Activated CD4-positive, alpha-beta T cell treated with anti-CD3 and anti-CD28 coated beads, Interleukin-2, amount 50 U/mL, for 4 hours (primary cell): ENCODE data around the gene KRT71.

ENCODE experiments used
- DNase-seq, 2 experiments: peaks; one replicate each; pipeline ENCODE4 v3.0.0-alpha.2; 2020

KRT71 gene

DNA sequence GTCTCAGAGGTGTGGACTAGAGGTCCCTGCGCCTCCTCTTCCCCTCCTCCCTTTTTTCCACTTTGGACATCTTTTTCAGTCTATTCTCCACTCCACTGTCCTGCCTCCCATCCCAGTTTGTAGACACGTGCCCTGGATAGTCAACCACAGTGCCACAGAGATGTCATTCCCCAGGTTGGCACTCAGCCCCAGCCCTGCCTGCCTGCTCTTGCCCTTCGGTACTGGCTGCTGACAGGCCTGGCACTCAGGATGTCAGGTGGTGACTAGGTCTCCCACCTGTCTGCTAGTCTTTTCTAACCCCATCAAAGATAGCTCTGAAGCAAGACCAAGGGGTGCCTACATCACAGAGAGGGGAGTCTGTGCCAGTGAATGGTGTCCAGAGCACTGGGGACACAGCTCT is 15.8 kb downstream of the KRT71 start:
- no peak for DNase-seq

DNA sequence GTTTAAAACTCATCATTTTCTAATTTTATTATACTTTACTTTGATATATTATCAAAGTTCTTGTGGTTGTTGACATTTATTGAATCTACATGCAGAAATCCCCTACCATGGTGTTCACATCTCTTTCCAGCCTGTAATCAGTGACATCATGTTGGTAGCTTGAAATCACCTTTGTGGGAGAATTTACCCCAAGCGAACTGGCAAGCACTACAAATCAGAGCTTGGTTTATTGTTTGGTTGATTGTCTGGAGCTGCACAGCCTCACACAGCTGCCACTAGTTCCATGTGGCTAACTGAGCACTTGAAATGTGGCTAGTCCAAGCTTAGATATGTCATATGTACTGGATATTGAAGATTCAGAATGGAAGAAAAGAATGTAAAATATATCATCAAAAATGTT is 17.4 kb downstream of the KRT71 start:
- no peak for DNase-seq

DNA sequence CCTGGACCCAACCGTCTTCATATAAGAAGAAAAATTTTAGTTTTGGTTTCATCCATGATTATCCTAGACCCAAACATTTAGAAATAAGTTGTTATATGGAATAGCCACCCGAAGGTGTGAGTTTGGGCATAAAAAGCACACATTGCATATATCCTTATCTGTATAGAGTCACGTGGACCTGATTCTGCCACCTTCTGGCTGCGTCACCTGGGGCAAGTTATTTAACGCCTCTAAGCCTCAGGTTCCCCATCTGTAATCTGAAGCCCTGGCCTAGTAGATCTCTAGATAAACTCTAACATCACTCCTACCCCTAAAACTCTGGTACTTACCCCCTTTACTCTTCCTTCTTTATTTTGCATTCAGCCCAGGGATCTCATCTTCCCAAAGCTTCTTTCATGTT is 18.5 kb downstream of the KRT71 start:
- DNase-seq = no peak

DNA sequence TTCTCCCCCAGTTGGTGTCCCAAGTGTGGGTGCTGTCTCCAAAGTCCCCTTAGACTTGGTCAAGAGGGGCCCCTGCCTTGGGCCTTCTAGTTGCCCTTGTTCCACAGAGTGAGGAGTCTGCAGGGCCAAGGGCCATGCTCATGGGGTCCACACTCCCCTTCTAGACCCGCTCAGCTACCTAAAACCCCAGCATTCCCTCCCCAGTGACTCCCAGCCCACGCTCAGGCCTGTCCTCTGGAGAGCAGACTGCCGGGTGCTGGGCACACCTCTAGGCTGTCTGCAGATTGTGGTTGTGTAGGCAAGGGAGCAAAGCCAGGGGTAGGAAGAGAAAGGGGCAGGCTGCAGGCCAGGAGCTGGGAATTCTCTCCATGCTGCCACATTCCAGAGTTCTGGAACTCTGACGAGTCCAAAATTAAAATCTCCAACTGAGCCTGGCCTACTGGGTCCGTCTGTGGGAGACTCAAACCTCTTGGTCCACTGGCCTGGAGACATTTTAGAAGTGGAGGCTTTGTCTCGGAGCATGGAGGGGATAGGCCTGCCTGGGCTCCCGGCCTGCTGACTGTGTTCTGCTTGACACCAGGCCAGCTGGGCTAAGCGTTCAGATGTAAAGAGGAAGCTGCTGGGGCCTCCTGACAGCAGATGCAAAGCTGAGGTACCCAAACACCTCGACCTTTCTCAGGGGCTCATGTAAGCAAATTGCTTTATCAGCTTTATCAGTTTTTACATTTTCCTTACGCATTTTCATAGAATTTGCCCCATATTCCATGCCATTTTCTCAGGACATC is 19.1 kb downstream of the KRT71 start:
- DNase-seq = no peak

DNA sequence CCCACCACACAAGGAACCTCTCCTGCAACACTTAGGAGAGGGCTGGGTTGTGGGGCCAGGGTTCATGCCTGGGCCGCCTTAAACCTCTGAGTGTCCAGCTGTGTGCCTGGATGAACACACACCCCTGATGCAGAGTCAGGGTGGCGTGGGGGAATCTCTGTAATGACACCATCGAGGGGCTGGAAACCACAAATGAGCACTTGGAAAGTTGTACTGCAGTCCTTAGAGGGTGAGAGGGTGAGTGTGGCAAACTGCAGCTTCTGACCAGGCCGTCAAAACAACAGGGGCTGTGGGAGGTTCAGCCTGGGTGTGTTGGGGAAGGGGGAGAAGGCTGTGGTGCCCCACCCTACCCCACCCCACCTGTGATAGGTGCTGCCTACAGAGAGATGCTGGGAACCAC is 20.3 kb downstream of the KRT71 start:
- DNase-seq = no peak

DNA sequence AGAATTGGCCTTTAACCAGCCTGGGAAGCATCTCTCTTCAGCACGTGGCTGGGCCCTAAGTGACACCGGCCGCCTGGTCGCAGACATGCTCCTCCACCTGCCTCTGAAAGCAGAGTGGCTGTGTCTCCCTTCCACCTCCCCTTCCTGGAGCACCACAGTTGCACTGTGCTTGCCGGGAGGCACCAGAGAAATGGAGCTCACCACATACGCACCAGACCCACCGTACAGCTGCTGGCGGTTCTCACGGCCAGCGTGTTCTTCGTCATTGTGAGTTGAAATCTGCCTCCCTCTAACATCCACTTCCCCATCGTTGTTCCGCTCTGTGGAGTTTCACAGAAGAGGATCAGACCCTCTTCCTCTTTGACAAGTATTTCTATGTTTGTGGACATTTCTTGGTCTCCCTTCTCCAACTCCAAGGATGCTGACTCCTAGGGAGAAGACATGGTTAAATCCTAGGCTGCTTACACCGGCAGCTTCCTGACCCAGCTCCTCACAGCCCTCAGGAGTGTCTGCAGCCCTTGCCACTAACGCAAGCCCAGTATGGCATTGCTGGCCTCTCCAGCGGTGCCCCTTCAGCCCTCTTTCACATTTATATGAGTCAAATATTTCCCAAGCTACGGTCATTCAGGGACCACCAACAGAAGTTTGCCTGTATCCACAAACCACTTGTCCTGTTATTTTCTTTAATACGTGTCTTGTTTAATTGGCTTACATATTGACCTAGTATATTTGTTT is 21.2 kb downstream of the KRT71 start:
- no peak for DNase-seq

DNA sequence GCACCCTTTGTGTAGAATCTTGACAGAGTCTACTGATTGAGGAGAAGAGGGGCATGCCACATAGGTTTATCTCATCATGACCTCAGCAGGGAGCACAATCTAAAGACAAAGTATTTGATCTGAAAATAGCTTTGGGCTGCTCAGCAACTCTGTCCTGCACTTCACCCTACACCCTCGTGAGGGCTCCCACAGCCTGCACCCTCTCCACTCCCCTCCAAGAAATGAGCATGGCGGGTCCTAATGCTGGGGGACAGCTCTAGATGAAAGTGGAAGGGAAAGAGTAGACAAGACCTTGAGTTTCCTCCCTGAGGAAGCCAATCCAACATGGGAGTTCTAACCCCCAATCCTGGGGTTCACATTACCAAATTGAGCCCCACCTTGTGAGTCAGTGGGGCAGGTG is 22.0 kb downstream of the KRT71 start:
- DNase-seq = no peak

DNA sequence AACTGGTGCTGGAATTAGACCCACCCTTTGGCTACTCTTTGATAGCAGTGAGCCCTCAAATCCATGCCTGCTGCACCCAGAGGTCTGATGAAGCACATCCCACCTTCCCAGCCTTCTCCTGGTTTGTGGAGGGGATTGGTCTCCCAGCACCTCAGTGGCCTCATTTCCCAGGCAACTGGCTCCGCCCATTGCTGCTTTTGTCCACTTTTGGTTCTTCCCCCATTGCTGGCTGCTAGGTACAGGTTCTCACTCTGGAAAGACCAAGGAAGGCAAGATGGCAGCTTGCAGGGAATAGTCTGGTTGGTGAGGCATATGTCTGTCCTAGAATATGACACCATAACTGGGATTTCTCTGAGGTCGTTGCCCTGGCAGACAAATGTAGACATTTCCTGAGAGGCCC is 22.6 kb downstream of the KRT71 start:
- no peak for DNase-seq

DNA sequence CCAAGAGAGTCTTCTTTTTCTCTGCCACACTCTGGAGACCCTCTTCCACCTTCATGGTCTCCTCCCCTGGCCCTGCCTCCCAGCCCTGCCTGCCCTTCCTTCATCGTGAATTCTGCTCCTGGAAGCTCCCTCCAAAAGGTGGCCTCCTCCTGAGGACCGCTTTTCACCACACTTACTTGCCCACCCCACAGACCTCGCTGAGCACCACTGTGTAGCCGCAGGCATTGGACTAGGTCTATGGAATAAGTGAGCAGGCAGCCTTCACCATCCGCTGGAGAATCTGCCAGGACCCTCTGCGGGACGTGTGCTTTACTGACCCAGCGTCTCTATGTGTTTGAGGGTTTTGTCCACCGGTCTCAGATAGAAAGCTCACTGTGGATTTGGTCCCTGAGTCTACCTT is 23.1 kb downstream of the KRT71 start:
- DNase-seq = no peak

DNA sequence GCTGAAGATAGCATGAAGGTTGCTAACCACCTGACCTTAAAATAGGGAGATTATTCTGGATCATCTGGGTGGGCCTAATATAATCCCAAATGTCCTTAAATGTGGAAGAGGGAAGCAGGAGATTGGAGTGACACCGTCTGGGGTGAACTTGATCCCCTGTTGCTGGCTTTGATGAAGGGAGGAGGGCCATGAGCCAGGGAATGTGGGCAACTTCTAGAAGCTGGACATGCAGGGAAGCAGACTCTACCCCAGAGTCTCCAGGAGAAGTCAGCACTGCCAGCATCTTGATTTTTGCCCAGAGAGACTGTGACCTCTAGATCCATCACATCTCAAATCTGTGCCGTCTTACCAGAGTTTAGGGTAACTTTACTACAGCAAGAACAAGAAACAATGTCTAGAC is 23.5 kb downstream of the KRT71 start:
- DNase-seq = no peak

DNA sequence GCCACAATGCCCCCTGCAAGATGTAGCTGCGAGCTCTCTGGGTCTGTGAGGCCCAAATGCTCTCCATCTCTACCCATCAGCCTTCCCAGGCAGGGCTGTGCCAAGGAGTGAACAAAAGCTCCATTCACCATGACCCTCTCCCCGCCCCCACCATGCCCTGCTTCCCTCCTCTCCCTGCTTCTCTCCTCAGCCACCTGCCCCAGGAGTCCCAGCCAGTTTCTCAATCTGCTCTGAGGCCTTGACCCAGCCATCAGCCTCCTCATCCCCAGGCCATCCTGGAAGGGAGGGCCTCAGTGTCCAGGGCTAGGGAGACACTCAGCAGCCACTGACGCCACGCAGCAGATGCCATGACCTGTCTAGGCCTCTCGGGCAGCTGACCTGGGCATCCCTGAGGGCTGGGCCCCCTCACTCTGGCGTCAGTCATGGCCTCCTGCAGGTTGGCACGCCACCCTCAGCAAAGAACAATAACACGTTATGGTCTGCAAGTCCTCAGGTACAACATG is 24.3 kb downstream of the KRT71 start:
- DNase-seq = no peak

DNA sequence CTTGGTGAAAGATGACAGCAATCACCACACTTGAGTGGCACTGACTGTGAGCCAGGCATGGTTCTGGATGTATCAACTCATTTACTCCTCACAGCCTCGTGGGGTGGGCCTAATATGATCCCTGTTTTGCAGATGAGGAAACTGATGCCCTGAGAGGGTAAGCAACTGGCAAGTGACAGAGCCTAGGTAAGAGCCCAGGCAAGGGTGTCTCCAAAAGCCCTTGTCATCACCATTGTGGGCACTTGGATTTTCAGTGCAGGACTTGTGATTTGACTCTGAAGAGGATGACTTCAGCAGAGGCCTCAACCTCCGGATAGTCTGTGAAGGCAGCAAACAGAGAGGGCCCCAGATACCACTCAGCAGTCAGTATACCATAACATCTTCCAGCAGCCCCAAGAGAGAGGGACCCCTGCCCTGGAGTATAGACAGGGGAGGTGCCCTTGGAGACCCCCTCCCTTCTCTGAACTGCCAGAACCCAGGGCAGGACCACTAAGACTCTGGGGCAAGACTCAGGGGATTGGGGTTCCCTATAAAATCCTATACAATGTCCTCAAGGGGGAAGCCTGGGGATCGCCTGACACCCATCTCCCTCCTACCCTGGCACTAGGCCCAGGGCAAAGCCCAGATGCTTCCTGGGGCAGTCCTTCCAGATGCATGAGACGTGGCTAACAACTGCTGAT is 25.7 kb downstream of the KRT71 start:
- no peak for DNase-seq

DNA sequence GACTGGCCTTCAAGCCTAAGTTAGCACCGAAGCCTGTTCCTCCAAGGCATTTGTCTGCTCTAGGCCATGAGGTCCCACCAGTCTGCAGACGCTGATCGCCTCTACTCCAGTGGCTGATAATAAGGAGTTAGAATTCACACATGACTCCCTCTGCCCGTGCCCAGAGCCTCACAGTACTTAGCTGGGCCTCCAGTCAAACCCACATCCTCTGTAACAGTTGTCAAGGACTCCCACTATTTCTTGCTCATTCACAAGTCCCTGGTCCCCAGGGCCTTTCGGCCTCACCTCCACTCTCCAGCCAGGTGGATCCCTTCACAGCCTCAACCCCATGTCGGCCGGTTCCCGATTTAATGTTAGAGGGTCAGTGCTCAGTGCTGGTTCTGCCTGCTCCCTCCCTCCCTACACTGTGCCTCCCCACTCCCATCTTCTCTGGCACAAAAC is 26.4 kb downstream of the KRT71 start:
- DNase-seq = no peak

DNA sequence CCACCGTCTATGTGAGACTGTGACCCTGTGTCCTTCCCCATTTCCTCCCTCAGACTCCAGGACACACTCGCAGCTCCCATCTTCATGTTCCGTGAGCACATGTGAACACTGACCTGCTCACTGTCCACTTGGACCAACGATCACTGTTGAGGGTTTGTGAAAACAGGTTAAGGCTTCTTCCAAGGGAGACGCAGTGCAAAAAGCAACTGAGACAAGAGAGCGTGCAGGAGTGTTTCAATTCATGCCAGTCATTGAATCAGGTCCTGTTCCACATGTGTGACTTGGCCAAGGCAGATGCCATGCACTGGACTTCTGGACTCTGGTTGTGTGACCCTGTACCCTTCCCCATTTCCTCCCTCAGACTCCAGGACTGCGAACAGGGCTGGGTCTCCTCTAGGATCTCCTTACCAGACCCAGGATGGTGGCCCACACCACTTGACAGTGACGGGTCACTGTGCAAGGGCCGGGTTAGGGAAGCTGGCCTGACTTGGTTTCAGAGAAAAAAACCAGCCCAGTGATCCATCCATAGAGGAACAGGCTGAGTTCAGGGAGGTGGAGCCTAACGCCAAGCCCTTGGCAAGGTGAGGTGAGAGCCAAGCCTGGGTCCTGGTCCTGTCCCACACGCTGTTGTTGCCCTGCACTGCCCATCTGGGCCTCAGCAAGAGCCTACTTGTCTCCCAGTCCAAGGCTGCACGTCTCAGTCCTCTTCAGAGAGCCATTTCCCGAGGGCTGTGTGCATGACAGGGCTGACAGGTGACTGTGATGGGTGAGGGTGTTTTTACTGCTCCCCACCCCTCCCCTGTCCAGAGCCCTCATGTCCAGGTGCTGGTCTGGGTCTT is 27.1 kb downstream of the KRT71 start:
- no peak for DNase-seq

DNA sequence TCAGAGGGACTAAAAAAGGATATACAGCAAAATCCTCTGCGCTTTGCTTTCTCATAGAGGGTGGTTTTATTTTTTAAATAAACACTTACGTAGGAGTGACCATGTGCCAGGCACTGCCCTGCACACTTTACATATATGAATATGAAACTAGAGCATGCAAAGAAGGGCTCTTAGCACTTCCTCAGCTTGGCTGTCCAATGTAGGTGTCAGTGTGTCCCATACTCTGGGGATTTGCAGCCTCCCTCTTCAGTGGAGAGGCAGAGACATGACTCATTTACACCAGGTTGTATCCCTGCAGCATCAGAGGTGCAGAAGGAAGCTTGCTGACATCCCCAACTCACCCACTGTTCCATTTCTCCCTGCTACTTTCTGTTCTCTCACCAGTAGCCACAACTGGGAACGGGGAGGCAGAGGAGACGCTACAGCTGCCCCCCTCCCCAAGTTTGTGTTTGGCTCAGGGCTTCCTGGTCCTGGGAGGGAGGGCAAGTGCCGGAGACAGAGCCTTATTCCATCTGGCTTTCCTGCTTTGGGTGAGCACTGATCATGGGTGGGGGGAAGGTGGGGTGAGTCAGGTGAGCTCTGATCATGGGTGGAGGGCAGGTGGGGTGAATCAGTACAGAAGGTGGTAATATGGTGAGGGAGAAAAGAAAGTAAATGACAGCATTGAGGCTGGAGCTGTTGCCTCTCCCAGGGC is 27.9 kb downstream of the KRT71 start:
- no peak for DNase-seq

DNA sequence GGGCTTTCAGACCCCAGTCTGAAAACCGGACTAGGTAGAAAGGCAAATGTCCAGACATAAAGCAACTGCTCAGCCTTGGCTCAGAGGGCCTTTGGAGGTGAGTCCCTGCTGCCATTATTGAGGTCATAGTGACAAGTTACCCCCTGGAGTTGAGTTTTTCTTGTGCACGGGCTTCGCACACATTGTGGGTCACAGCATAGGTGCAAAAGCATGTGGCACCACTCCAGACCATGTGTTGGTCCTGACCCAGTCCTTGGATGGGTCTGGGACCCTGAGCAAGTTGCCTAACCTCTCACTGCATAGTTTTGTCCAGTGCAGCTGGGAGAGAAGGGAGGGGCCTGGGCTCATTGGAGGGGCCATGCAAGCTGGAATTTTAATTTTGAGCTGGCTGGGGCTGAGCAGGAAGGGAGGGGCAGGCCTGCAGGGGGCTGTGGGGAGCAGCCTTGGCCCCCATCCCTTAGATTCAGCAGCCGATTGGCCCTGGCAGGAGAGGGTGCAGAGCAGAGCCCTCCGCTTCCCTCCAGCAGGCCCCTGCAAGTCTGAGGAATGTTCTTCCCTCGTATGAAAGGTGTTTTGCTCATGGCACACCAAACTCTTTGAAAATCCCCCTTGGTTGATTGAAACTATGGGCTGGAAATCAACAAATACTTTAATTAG is 28.6 kb downstream of the KRT71 start:
- DNase-seq = no peak

DNA sequence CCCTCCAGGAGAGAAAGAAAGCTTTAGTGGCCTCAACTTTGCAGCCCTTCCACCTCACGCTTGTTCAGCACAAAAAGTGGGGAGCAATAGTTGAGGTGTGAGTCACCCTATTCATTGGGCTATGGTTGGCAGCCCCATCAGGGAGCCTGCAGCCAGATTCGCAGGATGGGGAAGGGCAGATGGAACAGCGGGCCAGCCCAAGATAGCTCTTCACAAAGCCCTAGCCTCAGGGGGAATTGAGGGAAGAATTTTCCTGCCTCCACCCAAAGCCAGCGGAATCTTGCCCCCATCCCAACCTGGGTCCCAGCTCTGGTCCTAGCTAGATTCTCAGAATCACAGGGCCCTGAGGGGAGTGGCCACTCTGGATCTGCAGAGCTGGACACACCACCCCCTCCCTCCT is 29.1 kb downstream of the KRT71 start:
- no peak for DNase-seq

DNA sequence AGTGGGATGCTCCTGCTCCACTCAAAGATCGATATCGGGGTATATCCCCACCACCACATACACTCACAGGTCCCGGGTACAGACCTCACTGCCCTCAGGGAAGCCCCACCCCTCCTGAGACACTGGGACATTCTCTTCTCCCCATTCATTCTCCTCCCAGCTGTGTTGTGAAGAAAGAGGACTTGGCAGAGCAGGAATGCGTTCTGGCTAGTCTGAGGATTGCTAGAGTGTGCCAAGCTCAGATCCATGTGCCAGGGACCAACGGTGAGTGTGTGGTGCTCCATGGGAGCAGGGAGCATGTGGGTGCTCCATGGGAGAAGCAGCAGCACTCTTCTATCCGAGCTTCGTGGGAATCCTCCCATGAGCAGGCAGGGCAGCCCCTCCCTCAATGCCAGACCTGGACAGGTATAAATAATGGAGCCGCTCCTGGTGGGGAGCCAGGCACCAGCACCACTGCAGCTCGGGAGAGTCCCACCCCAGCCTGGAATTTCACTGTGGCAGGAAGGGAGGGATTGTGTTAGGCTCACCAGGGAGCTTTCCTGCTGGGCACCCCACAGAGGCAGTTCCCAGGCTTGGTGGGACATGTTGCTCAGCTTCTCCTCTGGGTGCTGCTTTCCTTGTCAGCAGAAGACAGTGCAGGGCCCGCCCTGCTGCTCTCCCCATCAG is 30.5 kb downstream of the KRT71 start:
- DNase-seq = no peak

DNA sequence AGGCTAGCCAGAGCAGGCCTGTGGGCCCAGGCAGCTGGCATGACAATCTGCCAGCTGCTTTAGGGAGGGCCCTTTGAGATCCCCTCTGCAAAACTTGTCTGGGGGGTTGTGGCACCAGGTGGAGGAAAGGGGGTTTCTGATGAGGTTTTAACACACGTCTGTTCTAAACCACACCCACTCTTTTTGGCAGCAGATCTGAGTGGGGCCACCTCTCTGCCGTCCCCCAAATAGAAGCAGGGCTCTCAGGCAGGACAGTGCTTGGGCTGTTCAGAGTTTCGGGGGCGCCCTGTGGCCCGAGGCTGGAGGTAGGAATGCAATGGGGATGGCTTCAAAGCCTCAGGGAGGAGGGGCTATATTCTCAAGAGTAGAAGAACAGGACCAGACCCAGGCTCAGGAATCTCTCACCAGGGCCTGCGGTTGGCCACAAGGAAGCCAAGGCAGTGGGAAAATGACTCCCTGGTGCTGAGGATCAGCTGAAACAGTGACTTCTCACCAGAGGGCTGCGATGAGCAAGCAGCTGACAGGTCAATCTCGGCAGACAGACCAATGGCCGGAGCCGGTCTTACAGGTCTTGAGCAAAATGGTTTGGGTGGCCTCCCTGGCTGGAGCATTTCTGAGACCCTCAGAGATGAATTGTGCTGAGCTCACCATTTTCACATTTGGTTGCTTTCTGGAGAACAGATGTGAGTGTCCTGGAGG is 31.2 kb downstream of the KRT71 start:
- DNase-seq = no peak

DNA sequence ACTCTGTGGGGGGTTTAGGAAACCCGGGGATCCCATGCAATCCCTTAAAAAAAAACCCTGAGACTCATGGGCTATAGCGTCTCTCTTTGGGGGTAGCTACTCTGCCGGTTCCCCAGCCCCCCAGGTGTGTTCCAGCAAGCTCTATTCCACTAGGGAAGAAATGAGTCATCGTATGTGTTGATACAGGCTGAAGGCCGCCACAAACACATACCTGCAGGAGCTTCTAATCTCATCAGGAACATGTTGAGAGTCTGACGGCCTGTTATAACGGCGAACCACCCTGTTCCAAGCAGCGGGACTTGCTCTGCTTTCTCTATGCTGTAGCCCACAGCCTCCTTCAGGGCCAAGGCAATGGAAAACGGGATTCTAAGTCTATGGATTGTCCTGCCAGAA is 31.8 kb downstream of the KRT71 start:
- no peak for DNase-seq
